Spleen (tissue), 7 donors: Measurements from ENCODE around the gene SYNRG.

Source experiments
- CTCF ChIP-seq, 11 experiments: fragments of 200-600 bp in 7 of 11; fragments of 450-650 bp in 4 of 11; sonication (generic) in 4 of 11; IDR thresholded peaks in 8 of 11; conservative IDR thresholded peaks in 3 of 11; 1 replicate in 7 of 11; 2 replicates in 4 of 11; pipeline versions ENCODE4 v1.4.0 to v1.8.0; 2016 to 2021; ENCODE audit warnings: antibody characterized with exemption in 11 of 11, inconsistent platforms in 4 of 11, mild to moderate bottlenecking in 1 of 11
- POLR2A ChIP-seq, 3 donors: fragments of 450-650 bp; IDR thresholded peaks; one replicate each; pipeline ENCODE4 v1.5.1; 2017; ENCODE audit warnings: antibody characterized with exemption in 3 of 3, mild to moderate bottlenecking in 1 of 3
- POLR2AphosphoS5 ChIP-seq, 3 donors: sonication (generic); formaldehyde crosslinking; IDR thresholded peaks; one replicate each; pipeline ENCODE4 v1.5.1; 2017; ENCODE audit warnings: antibody characterized with exemption in 3 of 3
- donor health status: DM: no; HTN: no; CAD: no; lungs with moderate emphysema.
- donor health status: DM: no; HTN: no; CAD: no.
- donor health status: DM: no; HTN: no; CAD: no.

- TF ChIP-seq CTCF (IDR thresholded peaks at IDR 0.05 in 8 of 11, conservative IDR thresholded peaks at IDR 0.05 in 3 of 11) (no peak), POLR2A (IDR thresholded peaks at IDR 0.05) (no peak), POLR2AphosphoS5 (IDR thresholded peaks at IDR 0.05) (no peak)
Measured at GRCh38 chr17:37505333-37505732, 103.9 kb downstream of the SYNRG start.
